Keratinocyte (primary cell): ENCODE data around the gene CARD8. TPM values are rescaled to one million over a fixed set of nuclear protein-coding genes. Genes with fewer than 3 reads are reported as not detected.

Experiments
- DNase-seq: peaks from one replicate; pipeline ENCODE4 v3.0.0-alpha.2; 2011; ENCODE audit warnings: low read depth, missing footprints, low spot score
- FAIRE-seq: peaks from 2 replicates; lab custom pipeline; 2011; peaks lifted over from hg19 to GRCh38; lab: Jason Lieb, UNC
- H2AFZ ChIP-seq: 2 replicates; pipeline ENCODE4 v1.6.0; 2012; ENCODE audit warnings: low read length, control low read depth, inconsistent platforms; ENCODE audit not compliant: control insufficient read depth
- H3K27ac ChIP-seq: 2 replicates; pipeline ENCODE4 v1.5.1; 2011; ENCODE audit warnings: low read length; ENCODE audit not compliant: control insufficient read depth, insufficient read depth
- H3K27me3 ChIP-seq: 3 replicates; pipeline ENCODE4 v1.6.0; 2011; ENCODE audit warnings: low read length; ENCODE audit not compliant: control insufficient read depth, insufficient read depth; ENCODE audit errors: extremely low read depth
- H3K36me3 ChIP-seq, 2 experiments: 2 replicates in 1 of 2; 3 replicates in 1 of 2; pipeline ENCODE4 v1.5.1; 2011; ENCODE audit warnings: low read length in 2 of 2, mild to moderate bottlenecking in 1 of 2; ENCODE audit not compliant: control insufficient read depth in 2 of 2, insufficient read depth in 2 of 2; ENCODE audit errors: extremely low read depth in 1 of 2
- H3K4me1 ChIP-seq: 3 replicates; pipeline ENCODE4 v1.5.1; 2011; ENCODE audit warnings: low read length; ENCODE audit not compliant: control insufficient read depth, insufficient read depth; ENCODE audit errors: extremely low read depth
- H3K4me2 ChIP-seq: 3 replicates; pipeline ENCODE4 v1.6.0; 2011; ENCODE audit warnings: low read depth, low read length; ENCODE audit not compliant: control insufficient read depth, insufficient read depth; ENCODE audit errors: extremely low read depth
- H3K4me3 ChIP-seq, 3 experiments: fragments of 200-600 bp in 1 of 3; sonication (generic) in 1 of 3; 2 replicates in 2 of 3; 3 replicates in 1 of 3; pipeline ENCODE4 v1.5.1; 2011 to 2016; ENCODE audit warnings: low read length in 3 of 3, mild to moderate bottlenecking in 3 of 3, control low read depth in 2 of 3, inconsistent platforms in 1 of 3, low read depth in 1 of 3, mixed read lengths in 1 of 3, mixed run types in 1 of 3, moderate library complexity in 1 of 3; ENCODE audit not compliant: control insufficient read depth in 2 of 3, insufficient read depth in 2 of 3; ENCODE audit errors: extremely low read depth in 1 of 3
- H3K79me2 ChIP-seq: 2 replicates; pipeline ENCODE4 v1.6.0; 2012; ENCODE audit warnings: low read length; ENCODE audit not compliant: control insufficient read depth, insufficient read depth
- H3K9ac ChIP-seq: 3 replicates; pipeline ENCODE4 v1.6.0; 2011; ENCODE audit warnings: low read length; ENCODE audit not compliant: control insufficient read depth, insufficient read depth; ENCODE audit errors: extremely low read depth
- H3K9me1 ChIP-seq: 3 replicates; pipeline ENCODE4 v1.6.0; 2011; ENCODE audit warnings: low read length; ENCODE audit not compliant: control insufficient read depth, insufficient read depth; ENCODE audit errors: extremely low read depth
- H3K9me3 ChIP-seq: 2 replicates; pipeline ENCODE4 v1.5.1; 2012; ENCODE audit warnings: low read depth, low read length; ENCODE audit not compliant: control insufficient read depth
- H4K20me1 ChIP-seq: 3 replicates; pipeline ENCODE4 v1.6.0; 2011; ENCODE audit warnings: low read length; ENCODE audit not compliant: control insufficient read depth, insufficient read depth; ENCODE audit errors: extremely low read depth
- CTCF ChIP-seq, 3 experiments: IDR thresholded peaks in 1 of 3; conservative IDR thresholded peaks in 1 of 3; optimal IDR thresholded peaks in 1 of 3; 2 replicates in 2 of 3; 3 replicates in 1 of 3; pipeline versions ENCODE3 to v1.5.1; 2011; ENCODE audit warnings: low read length in 3 of 3, mild to moderate bottlenecking in 3 of 3, moderate library complexity in 2 of 3, control low read depth in 1 of 3, inconsistent platforms in 1 of 3; ENCODE audit not compliant: insufficient read depth in 2 of 3; ENCODE audit errors: extremely low read depth in 1 of 3
- EZH2 ChIP-seq: IDR thresholded peaks from one replicate; pipeline ENCODE4 v1.6.1; 2012; ENCODE audit warnings: inconsistent platforms, mild to moderate bottlenecking, low read length, moderate library complexity
- dilution Hi-C: fragments of 300-500 bp; cut with MboI; formaldehyde crosslinking; loops from one replicate; pipeline ENCODE4 v1.7.0; 2020; ENCODE audit warnings: low sequenced_read_pairs; ENCODE audit not compliant: extremely low pct_ligation_motif_present
- polyA plus RNA-seq, 5 experiments: library from polyadenylated mRNA; depleted of rRNA in 3 of 5; stranded (reverse) in 3 of 5; stranded (forward) in 1 of 5; unstranded in 1 of 5; fragments of >200 nt; gene quantifications; 1 replicate in 1 of 5; 2 replicates in 3 of 5; 3 replicates in 1 of 5; pipeline versions ENCODE4 v1.2.1 to v1.2.3, GENCODE V29; 2011 to 2012; ENCODE audit warnings: missing spikeins in 2 of 5, low read depth in 1 of 5, low replicate concordance in 1 of 5

CARD8 gene
- polyA plus RNA-seq, 1 donor (not counting 4 experiments of a cell fraction or from before 2014, with no cell fraction given) = 5.2 TPM

GRCh38 chr19:48168689-48169088, 87.0 kb downstream of the CARD8 start:
- H3K27ac ChIP-seq = no peak overlapping the region
- peaks cover 12% of the 10 kb centered on the region for H3K4me1 ChIP-seq
- H3K27me3 ChIP-seq = no peaks in the 10 kb centered on the region
- no peaks in the 10 kb centered on the region for H3K9me3 ChIP-seq
- no peak overlapping the region for H2AFZ ChIP-seq
- H3K36me3 ChIP-seq = peaks cover under 1 to 1% of the 10 kb centered on the region in 2 experiments
- H3K9ac ChIP-seq = no peak overlapping the region
- DNase-seq (no peak), FAIRE-seq (no peak)
- dilution Hi-C loops = no loop called here
- H3K79me2 ChIP-seq = peaks cover 38% of the 10 kb centered on the region
- H4K20me1 ChIP-seq = no peaks in the 10 kb centered on the region
- H3K9me1 ChIP-seq = no peaks in the 10 kb centered on the region
- TF ChIP-seq CTCF (optimal IDR thresholded peaks at IDR 0.05 in 1 of 3, IDR thresholded peaks at IDR 0.05 in 1 of 3, conservative IDR thresholded peaks at IDR 0.05 in 1 of 3; ENCODE audit: extremely low read depth in 1 of 3, insufficient read depth in 2 of 3, low read length in 3 of 3) (no peak), EZH2 (no peak)
- peak overlapping the region; percentile 84 for H3K4me2 ChIP-seq
- H3K4me3 ChIP-seq = peak overlapping the region in 1 of 3 experiments; percentile 64

GRCh38 chr19:48158210-48158790, 97.4 kb downstream of the CARD8 start:
- no peaks in the 10 kb centered on the region for H4K20me1 ChIP-seq
- TF ChIP-seq EZH2 = no peak
- peak in 1 of 3 experiments; percentile 25 for TF ChIP-seq CTCF (optimal IDR thresholded peaks at IDR 0.05 in 1 of 3, IDR thresholded peaks at IDR 0.05 in 1 of 3, conservative IDR thresholded peaks at IDR 0.05 in 1 of 3; ENCODE audit: extremely low read depth in 1 of 3, insufficient read depth in 2 of 3, low read length in 3 of 3)
- H3K9me1 ChIP-seq = no peaks in the 10 kb centered on the region
- no peaks in the 10 kb centered on the region for H3K4me1 ChIP-seq
- no peak overlapping the region for H3K4me3 ChIP-seq
- no peak overlapping the region for H3K9ac ChIP-seq
- H3K36me3 ChIP-seq = peaks cover 3 to 4% of the 10 kb centered on the region in 2 experiments
- no peak overlapping the region for H3K27ac ChIP-seq
- H3K79me2 ChIP-seq = no peaks in the 10 kb centered on the region
- no peak overlapping the region for H2AFZ ChIP-seq
- FAIRE-seq (no peak), DNase-seq (no peak)
- H3K9me3 ChIP-seq = no peaks in the 10 kb centered on the region
- H3K4me2 ChIP-seq = no peak overlapping the region
- no peaks in the 10 kb centered on the region for H3K27me3 ChIP-seq
- dilution Hi-C loops = no loop called here

Other genes with a start within 250 kb of the CARD8 start
- not detected in 3 replicates for gene CABP5, start 211.8 kb downstream of the CARD8 start, polyA plus RNA-seq
- 0.35 to 1.3 TPM (median 0.56 TPM) in 3 replicates for gene PLA2G4C, start 145.1 kb downstream of the CARD8 start, polyA plus RNA-seq
- 10.6 to 19.0 TPM (median 16.5 TPM) in 3 replicates for gene LIG1, start 85.6 kb downstream of the CARD8 start, polyA plus RNA-seq
- 0.28 to 0.46 TPM (median 0.41 TPM) in 3 replicates for gene ZSWIM9, start 85.2 kb downstream of the CARD8 start, polyA plus RNA-seq
- 0.23 to 0.45 TPM (median 0.27 TPM) in 3 replicates for gene ZNF114, start 14.2 kb upstream of the CARD8 start, polyA plus RNA-seq
- gene EMP3, start 69.6 kb upstream of the CARD8 start, polyA plus RNA-seq = 177 to 217 TPM (median 195 TPM) in 3 replicates
- gene TMEM143, start 108.0 kb upstream of the CARD8 start, polyA plus RNA-seq = 2.5 to 2.9 TPM (median 2.7 TPM) in 3 replicates
- gene SYNGR4, start 108.5 kb upstream of the CARD8 start, polyA plus RNA-seq = not detected in 3 replicates
- 84.0 to 183 TPM (median 105 TPM) in 3 replicates for gene KDELR1, start 135.6 kb upstream of the CARD8 start, polyA plus RNA-seq
- 0.01 to 0.14 TPM (median 0.04 TPM) in 3 replicates for gene GRIN2D, start 137.8 kb upstream of the CARD8 start, polyA plus RNA-seq
- 23.0 to 35.4 TPM (median 26.1 TPM) in 3 replicates for gene GRWD1, start 190.1 kb upstream of the CARD8 start, polyA plus RNA-seq
- gene KCNJ14, start 199.7 kb upstream of the CARD8 start, polyA plus RNA-seq = 0.34 to 0.46 TPM (median 0.39 TPM) in 3 replicates
- gene CYTH2, start 213.5 kb upstream of the CARD8 start, polyA plus RNA-seq = 27.0 to 33.5 TPM (median 32.2 TPM) in 3 replicates